HG03280 (cell line): ENCODE measurements around the gene FAM13B.

Source experiments
- ATAC-seq: cut with Tn5 transposase; IDR thresholded peaks from one replicate; pipeline ENCODE4 v1.9.1; 2021; ENCODE audit warnings: mild to moderate bottlenecking, moderate library complexity; ENCODE audit not compliant: unreplicated experiment

Gene FAM13B

GRCh38 chr5:137901011-137901817, 131.7 kb downstream of the FAM13B start:
- no peak for ATAC-seq

- no peak for ATAC-seq
Measured at GRCh38 chr5:137899493-137899892, 133.4 kb downstream of the FAM13B start.

DNA sequence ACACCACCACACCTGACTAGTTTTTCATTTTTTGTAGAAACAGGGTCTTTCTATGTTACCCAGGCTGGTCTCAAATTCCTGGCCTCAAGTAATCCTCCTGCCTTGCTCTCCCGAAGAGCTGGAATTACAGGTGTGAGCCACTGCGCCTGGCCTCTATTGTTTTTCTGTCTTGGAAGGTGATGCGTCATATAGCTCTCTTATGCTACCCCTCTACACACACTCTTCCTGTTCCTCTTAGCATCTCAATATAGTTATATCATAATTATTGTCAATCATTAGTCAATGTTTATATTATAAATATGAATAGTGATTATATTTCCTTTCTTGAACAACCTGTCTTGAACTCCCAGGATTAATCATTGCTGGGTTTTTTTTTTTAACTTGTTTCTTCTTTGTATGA, 136.3 kb downstream of the FAM13B start:
- no peak for ATAC-seq

DNA sequence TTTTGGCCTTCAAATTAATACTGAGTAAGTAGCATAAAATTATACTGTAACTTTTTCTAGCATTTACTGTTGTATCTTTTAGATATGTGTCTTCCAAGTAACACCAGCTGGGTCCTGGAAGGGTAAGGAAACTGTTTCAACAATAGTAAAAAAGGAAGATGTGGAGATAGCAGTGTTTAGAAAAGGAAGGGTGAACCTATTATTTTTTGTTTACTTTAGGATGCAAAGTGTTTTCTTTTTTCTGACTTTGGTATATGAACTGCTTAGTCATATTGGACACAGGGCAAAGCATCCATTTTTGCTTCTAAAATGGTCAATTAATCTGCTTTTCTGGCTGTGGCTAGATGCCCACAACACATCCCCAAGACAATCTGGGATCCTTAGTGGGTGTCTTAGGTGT, 138.3 kb downstream of the FAM13B start:
- ATAC-seq, result no peak

GRCh38 chr5:137891849-137892248, 141.0 kb downstream of the FAM13B start:
- no peak for ATAC-seq

DNA sequence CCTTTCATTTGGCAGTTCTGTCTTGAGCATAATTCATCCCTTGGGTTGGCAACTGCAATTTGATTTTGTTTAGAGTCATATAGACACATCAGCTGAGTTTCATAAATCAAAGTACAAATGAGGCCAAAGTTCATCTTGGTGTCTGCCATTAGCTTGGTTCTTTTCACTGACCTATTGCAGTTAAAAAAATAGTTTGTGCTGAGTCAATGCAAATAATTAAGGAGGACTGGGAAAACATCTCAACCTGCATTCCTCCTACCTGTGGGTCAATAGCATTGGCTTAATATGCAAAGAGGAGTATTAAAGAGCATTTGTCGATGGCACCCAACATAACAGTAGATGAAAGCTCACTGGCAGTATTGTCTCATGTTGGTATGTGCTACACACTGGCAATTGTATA, 142.0 kb downstream of the FAM13B start:
- no peak for ATAC-seq

DNA sequence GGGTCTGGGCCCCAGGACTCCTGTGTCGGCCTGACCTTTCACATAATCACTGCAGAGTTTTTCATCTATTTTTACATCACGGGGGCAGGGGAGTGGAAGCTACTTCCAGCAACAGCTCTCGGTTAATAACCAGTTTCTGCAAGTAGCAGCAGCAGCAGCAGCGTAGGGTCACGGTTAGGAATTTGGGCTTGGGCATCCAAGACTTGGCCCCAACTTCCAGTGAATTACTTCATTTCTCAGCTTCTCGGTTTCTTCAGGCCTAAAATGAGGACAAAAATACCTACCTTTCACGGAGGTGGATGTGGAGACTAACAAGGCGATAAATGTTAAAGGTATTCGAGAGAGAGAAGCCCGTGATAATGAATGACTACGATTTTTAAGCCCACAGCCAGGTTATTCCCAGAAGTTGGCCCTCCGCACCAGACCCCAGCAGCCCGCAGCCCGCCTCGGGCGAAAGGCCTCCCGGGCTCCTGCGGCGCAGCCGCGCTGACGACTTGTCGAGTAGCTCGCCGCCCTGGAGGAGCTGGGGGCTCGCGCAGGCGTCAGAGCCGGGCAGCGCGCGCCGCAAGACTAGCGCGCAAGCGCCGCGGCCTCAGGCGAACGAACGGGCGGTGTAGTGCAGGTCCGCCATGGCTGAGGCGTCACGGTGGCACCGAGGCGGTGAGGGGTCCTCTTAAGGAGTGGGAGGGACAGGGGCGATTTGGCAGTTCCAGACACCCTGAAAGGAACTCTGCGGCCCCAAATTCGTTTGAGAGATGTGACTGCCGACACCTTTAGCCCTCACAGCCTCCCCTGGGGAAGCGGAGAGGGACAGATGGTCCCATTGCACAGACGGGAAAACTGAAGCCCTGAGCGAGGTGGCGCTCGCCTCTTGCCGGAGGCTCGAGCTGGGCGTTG, 143.8 kb downstream of the FAM13B start, which contains the start of gene PKD2L2:
Gene PKD2L2, plus strand, starts transcription at position 595 of the 897 bp plus-strand sequence. Its CDS starts 35 bp downstream, at position 630.
- peak; percentile 95 for ATAC-seq

GRCh38 chr5:137888466-137888862, 144.4 kb downstream of the FAM13B start:
- ATAC-seq, result no peak
